ENCODE measurements around the gene TPGS2.

Gene TPGS2

GRCh38 chr18:36780748-36781147, 48.1 kb downstream of the TPGS2 start:
- no peak for TF ChIP-seq CTCF (IDR thresholded peaks at IDR 0.05; ENCODE audit: low read depth, low read length, missing control alignments)
- no peak overlapping the region for H3K4me3 ChIP-seq (ENCODE audit: low read depth, low read length)
- no peak for DNase-seq (ENCODE audit: low read depth)

- TF ChIP-seq CTCF (IDR thresholded peaks at IDR 0.05; ENCODE audit: low read depth, low read length, missing control alignments), result no peak
- no peak for DNase-seq (ENCODE audit: low read depth)
- H3K4me3 ChIP-seq (ENCODE audit: low read depth, low read length), result no peak overlapping the region
Measured at GRCh38 chr18:36777566-36777965, 51.2 kb downstream of the TPGS2 start.

GRCh38 chr18:36776650-36777049, 52.2 kb downstream of the TPGS2 start:
- no peak for TF ChIP-seq CTCF (IDR thresholded peaks at IDR 0.05; ENCODE audit: low read depth, low read length, missing control alignments)
- H3K4me3 ChIP-seq (ENCODE audit: low read depth, low read length), result no peak overlapping the region
- DNase-seq (ENCODE audit: low read depth), result no peak

- no peak for DNase-seq (ENCODE audit: low read depth)
- H3K4me3 ChIP-seq (ENCODE audit: low read depth, low read length), result no peak overlapping the region
- TF ChIP-seq CTCF (IDR thresholded peaks at IDR 0.05; ENCODE audit: low read depth, low read length, missing control alignments), result no peak
Measured at GRCh38 chr18:36775396-36775795, 53.4 kb downstream of the TPGS2 start.

GRCh38 chr18:36772241-36772723, 56.5 kb downstream of the TPGS2 start:
- DNase-seq (ENCODE audit: low read depth), result no peak
- H3K4me3 ChIP-seq (ENCODE audit: low read depth, low read length), result no peak overlapping the region
- TF ChIP-seq CTCF (IDR thresholded peaks at IDR 0.05; ENCODE audit: low read depth, low read length, missing control alignments), result no peak

- H3K4me3 ChIP-seq (ENCODE audit: low read depth, low read length), result no peak overlapping the region
- no peak for DNase-seq (ENCODE audit: low read depth)
- TF ChIP-seq CTCF (IDR thresholded peaks at IDR 0.05; ENCODE audit: low read depth, low read length, missing control alignments), result no peak
Measured at GRCh38 chr18:36771245-36771644, 57.6 kb downstream of the TPGS2 start.

- no peak overlapping the region for H3K4me3 ChIP-seq (ENCODE audit: low read depth, low read length)
- no peak for TF ChIP-seq CTCF (IDR thresholded peaks at IDR 0.05; ENCODE audit: low read depth, low read length, missing control alignments)
- DNase-seq (ENCODE audit: low read depth), result no peak
Measured at GRCh38 chr18:36770315-36770946, 58.4 kb downstream of the TPGS2 start.

Measured in GM12864 (cell line).